Measurements from ENCODE around the gene PGPEP1.
"Not testable (repeated sequence)": the region's sequence is repeated elsewhere in the genome, so short reads cannot be mapped to it uniquely, and the experiment has no call there.

Gene PGPEP1

GRCh38 chr19:18357041-18357440 is 16.6 kb downstream of the PGPEP1 start:
- no peak overlapping the region for H3K9ac ChIP-seq (ENCODE audit: low read depth, low read length, poor library complexity, severe bottlenecking)
- H3K36me3 ChIP-seq (ENCODE audit: insufficient read depth, low read length): peaks cover 49% of the 10 kb centered on the region; the same call in 1 of the 2 replicates

GRCh38 chr19:18361646-18362045 is 21.2 kb downstream of the PGPEP1 start:
- Histone ChIP-seq H3K27me3 (ENCODE audit: insufficient read depth, low read length, poor library complexity, severe bottlenecking) (no peaks in the 10 kb centered on the region), H3K79me2 (ENCODE audit: insufficient read depth, low read length) (no peaks in the 10 kb centered on the region), H3K4me3 (ENCODE audit: low read length, poor library complexity, severe bottlenecking) (no peak overlapping the region), H3F3A (ENCODE audit: low read depth) (no peaks in the 10 kb centered on the region), H3K4me1 (ENCODE audit: insufficient read depth, low read length, poor library complexity, severe bottlenecking) (peaks cover 7% of the 10 kb centered on the region), H3K36me3 (ENCODE audit: insufficient read depth, low read length) (peaks cover 65% of the 10 kb centered on the region; the same call in 1 of the 2 replicates), H4K20me1 (ENCODE audit: insufficient read depth, low read length, poor library complexity, severe bottlenecking) (no peaks in the 10 kb centered on the region), H3K9me2 (replicated peaks; ENCODE audit: low read depth, low read length) (no peaks in the 10 kb centered on the region), H3K9ac (ENCODE audit: low read depth, low read length, poor library complexity, severe bottlenecking) (no peak overlapping the region), H3K9me3 (ENCODE audit: insufficient read depth, low read depth, low read length) (no peaks in the 10 kb centered on the region), H3K4me2 (ENCODE audit: low read depth, low read length, poor library complexity, severe bottlenecking) (no peak overlapping the region), H2AFZ (ENCODE audit: low read length) (no peak overlapping the region)
- TF ChIP-seq EZH2phosphoT487 (IDR thresholded peaks at IDR 0.05; ENCODE audit: borderline replicate concordance): no peak

More at GRCh38 chr19:18357041-18357440, 16.6 kb downstream of the PGPEP1 start:
- Histone ChIP-seq H3K9me3 (ENCODE audit: insufficient read depth, low read depth, low read length) (no peaks in the 10 kb centered on the region), H3K4me1 (ENCODE audit: insufficient read depth, low read length, poor library complexity, severe bottlenecking) (no peaks in the 10 kb centered on the region), H3K79me2 (ENCODE audit: insufficient read depth, low read length) (no peaks in the 10 kb centered on the region; the same call in 1 of the 2 replicates), H3K4me2 (ENCODE audit: low read depth, low read length, poor library complexity, severe bottlenecking) (no peak overlapping the region), H3K9me2 (replicated peaks; ENCODE audit: low read depth, low read length) (no peaks in the 10 kb centered on the region), H4K20me1 (ENCODE audit: insufficient read depth, low read length, poor library complexity, severe bottlenecking) (no peaks in the 10 kb centered on the region), H2AFZ (ENCODE audit: low read length) (no peak overlapping the region), H3K4me3 (ENCODE audit: low read length, poor library complexity, severe bottlenecking) (no peak overlapping the region), H3F3A (ENCODE audit: low read depth) (no peaks in the 10 kb centered on the region), H3K27me3 (ENCODE audit: insufficient read depth, low read length, poor library complexity, severe bottlenecking) (no peaks in the 10 kb centered on the region)
- TF ChIP-seq CTCF (conservative IDR thresholded peaks at IDR 0.05; ENCODE audit: low read length) (no peak), EZH2phosphoT487 (IDR thresholded peaks at IDR 0.05; ENCODE audit: borderline replicate concordance) (no peak)

- TF ChIP-seq EZH2phosphoT487 (IDR thresholded peaks at IDR 0.05; ENCODE audit: borderline replicate concordance): no peak
- TF ChIP-seq CTCF (conservative IDR thresholded peaks at IDR 0.05; ENCODE audit: low read length): no peak
- no peaks in the 10 kb centered on the region for H3F3A ChIP-seq (ENCODE audit: low read depth)
- H3K9ac ChIP-seq (ENCODE audit: low read depth, low read length, poor library complexity, severe bottlenecking): no peak overlapping the region
- H3K79me2 ChIP-seq (ENCODE audit: insufficient read depth, low read length): no peaks in the 10 kb centered on the region
- no peak overlapping the region for H2AFZ ChIP-seq (ENCODE audit: low read length)
- H3K4me3 ChIP-seq (ENCODE audit: low read length, poor library complexity, severe bottlenecking): no peak overlapping the region
- H3K9me2 ChIP-seq (replicated peaks; ENCODE audit: low read depth, low read length): no peaks in the 10 kb centered on the region
- H3K4me1 ChIP-seq (ENCODE audit: insufficient read depth, low read length, poor library complexity, severe bottlenecking): peaks cover 7% of the 10 kb centered on the region
- H3K9me3 ChIP-seq (ENCODE audit: insufficient read depth, low read depth, low read length): no peaks in the 10 kb centered on the region
- peaks cover 51% of the 10 kb centered on the region; the same call in 1 of the 2 replicates for H3K36me3 ChIP-seq (ENCODE audit: insufficient read depth, low read length)
- H3K27me3 ChIP-seq (ENCODE audit: insufficient read depth, low read length, poor library complexity, severe bottlenecking): no peaks in the 10 kb centered on the region
- H3K4me2 ChIP-seq (ENCODE audit: low read depth, low read length, poor library complexity, severe bottlenecking): no peak overlapping the region
- H4K20me1 ChIP-seq (ENCODE audit: insufficient read depth, low read length, poor library complexity, severe bottlenecking): no peaks in the 10 kb centered on the region
These were observed 22.6 kb downstream of the PGPEP1 start for GRCh38 chr19:18362934-18363542.

- H3K27me3 ChIP-seq (ENCODE audit: insufficient read depth, low read length, poor library complexity, severe bottlenecking): no peaks in the 10 kb centered on the region
- H4K20me1 ChIP-seq (ENCODE audit: insufficient read depth, low read length, poor library complexity, severe bottlenecking): no peaks in the 10 kb centered on the region
- H3K9me2 ChIP-seq (replicated peaks; ENCODE audit: low read depth, low read length): no peaks in the 10 kb centered on the region
- no peak overlapping the region for H3K9ac ChIP-seq (ENCODE audit: low read depth, low read length, poor library complexity, severe bottlenecking)
- no peak for TF ChIP-seq CTCF (conservative IDR thresholded peaks at IDR 0.05; ENCODE audit: low read length)
- TF ChIP-seq EZH2phosphoT487 (IDR thresholded peaks at IDR 0.05; ENCODE audit: borderline replicate concordance): no peak
- peaks cover 43% of the 10 kb centered on the region; the same call in 1 of the 2 replicates for H3K36me3 ChIP-seq (ENCODE audit: insufficient read depth, low read length)
- no peak overlapping the region for H2AFZ ChIP-seq (ENCODE audit: low read length)
- H3K4me3 ChIP-seq (ENCODE audit: low read length, poor library complexity, severe bottlenecking): no peak overlapping the region
- H3F3A ChIP-seq (ENCODE audit: low read depth): no peaks in the 10 kb centered on the region
- H3K79me2 ChIP-seq (ENCODE audit: insufficient read depth, low read length): no peaks in the 10 kb centered on the region
- no peaks in the 10 kb centered on the region for H3K9me3 ChIP-seq (ENCODE audit: insufficient read depth, low read depth, low read length)
- H3K4me2 ChIP-seq (ENCODE audit: low read depth, low read length, poor library complexity, severe bottlenecking): no peak overlapping the region
- H3K4me1 ChIP-seq (ENCODE audit: insufficient read depth, low read length, poor library complexity, severe bottlenecking): peaks cover 7% of the 10 kb centered on the region
These were observed 23.4 kb downstream of the PGPEP1 start for GRCh38 chr19:18363787-18364186.

- peaks cover 38% of the 10 kb centered on the region; the same call in 1 of the 2 replicates for H3K36me3 ChIP-seq (ENCODE audit: insufficient read depth, low read length)
- H3K27me3 ChIP-seq (ENCODE audit: insufficient read depth, low read length, poor library complexity, severe bottlenecking); H3K9me3 ChIP-seq (ENCODE audit: insufficient read depth, low read depth, low read length); H3F3A ChIP-seq (ENCODE audit: low read depth); H3K79me2 ChIP-seq (ENCODE audit: insufficient read depth, low read length); H3K4me2 ChIP-seq (ENCODE audit: low read depth, low read length, poor library complexity, severe bottlenecking); H2AFZ ChIP-seq (ENCODE audit: low read length); H3K9ac ChIP-seq (ENCODE audit: low read depth, low read length, poor library complexity, severe bottlenecking); H4K20me1 ChIP-seq (ENCODE audit: insufficient read depth, low read length, poor library complexity, severe bottlenecking); H3K4me3 ChIP-seq (ENCODE audit: low read length, poor library complexity, severe bottlenecking); H3K9me2 ChIP-seq (replicated peaks; ENCODE audit: low read depth, low read length); H3K4me1 ChIP-seq (ENCODE audit: insufficient read depth, low read length, poor library complexity, severe bottlenecking): not testable (repeated sequence)
These were observed 24.0 kb downstream of the PGPEP1 start for GRCh38 chr19:18364277-18364825.

Data from Loucy (cell line).